Measurements from ENCODE around the gene AFAP1L2. TPM values are rescaled to one million over a fixed set of nuclear protein-coding genes. Genes with fewer than 3 reads are reported as not detected.

The AFAP1L2 gene
- total RNA-seq, 2 experiments from 2014 or later = 0.36 to 0.50 TPM

- ChIA-PET POLR2A (no interaction called here), CTCF (no interaction called here)
- intact Hi-C loops (cut with DNase I, micrococcal nuclease) = no loop called here
Observed at GRCh38 chr10:114384601-114385000, 19.7 kb downstream of the AFAP1L2 start.

GRCh38 chr10:114384181-114384580 is 20.1 kb downstream of the AFAP1L2 start:
- Histone ChIP-seq H3K27me3 (ENCODE audit: control insufficient read depth in 1 of 2, insufficient read depth in 2 of 2, low read length in 2 of 2) (peaks cover 0 to 5% of the 10 kb centered on the region in 2 experiments), H3K4me3 (ENCODE audit: low read length) (no peak overlapping the region), H3K36me3 (ENCODE audit: insufficient read depth, low read length) (no peaks in the 10 kb centered on the region), H3K4me1 (ENCODE audit: insufficient read depth, low read length) (no peaks in the 10 kb centered on the region), H3K9me3 (ENCODE audit: control insufficient read depth in 1 of 2, insufficient read depth in 1 of 2, low read length in 2 of 2) (peaks cover 0 to 4% of the 10 kb centered on the region in 2 experiments), H3K27ac (ENCODE audit: low read depth in 1 of 2, low read length in 2 of 2) (no peak overlapping the region)
- intact Hi-C loops (cut with DNase I, micrococcal nuclease) = no loop called here
- DNase-seq (no peak), ATAC-seq (ENCODE audit: poor library complexity) (no peak)
- Mint-ChIP-seq H3K9me3 (no peaks in the 10 kb centered on the region), H3K27me3 (peaks cover 25% of the 10 kb centered on the region), H3K27ac (no peak overlapping the region), H3K4me3 (no peak overlapping the region), H3K36me3 (ENCODE audit: low read depth) (no peaks in the 10 kb centered on the region), H3K4me1 (ENCODE audit: low read depth) (no peaks in the 10 kb centered on the region)
- ChIA-PET POLR2A (no interaction called here), CTCF (no interaction called here)
- no peak for TF ChIP-seq CTCF (IDR thresholded peaks at IDR 0.05)

More at GRCh38 chr10:114384601-114385000, 19.7 kb downstream of the AFAP1L2 start:
- peaks cover 25% of the 10 kb centered on the region for H3K27me3 Mint-ChIP-seq
- H3K4me1 Mint-ChIP-seq (ENCODE audit: low read depth) = no peaks in the 10 kb centered on the region
- no peaks in the 10 kb centered on the region for H3K4me1 ChIP-seq (ENCODE audit: insufficient read depth, low read length)
- H3K36me3 Mint-ChIP-seq (ENCODE audit: low read depth) = no peaks in the 10 kb centered on the region
- no peak overlapping the region for H3K27ac ChIP-seq (ENCODE audit: low read depth in 1 of 2, low read length in 2 of 2)
- H3K36me3 ChIP-seq (ENCODE audit: insufficient read depth, low read length) = no peaks in the 10 kb centered on the region
- peaks cover 0 to 5% of the 10 kb centered on the region in 2 experiments for H3K27me3 ChIP-seq (ENCODE audit: control insufficient read depth in 1 of 2, insufficient read depth in 2 of 2, low read length in 2 of 2)
- no peak overlapping the region for H3K4me3 Mint-ChIP-seq
- no peak for DNase-seq
- H3K9me3 Mint-ChIP-seq = no peaks in the 10 kb centered on the region
- peaks cover 0 to 4% of the 10 kb centered on the region in 2 experiments for H3K9me3 ChIP-seq (ENCODE audit: control insufficient read depth in 1 of 2, insufficient read depth in 1 of 2, low read length in 2 of 2)
- H3K27ac Mint-ChIP-seq = no peak overlapping the region
- no peak overlapping the region for H3K4me3 ChIP-seq (ENCODE audit: low read length)
- TF ChIP-seq CTCF (IDR thresholded peaks at IDR 0.05) = no peak
- ATAC-seq (ENCODE audit: poor library complexity) = no peak

DNA sequence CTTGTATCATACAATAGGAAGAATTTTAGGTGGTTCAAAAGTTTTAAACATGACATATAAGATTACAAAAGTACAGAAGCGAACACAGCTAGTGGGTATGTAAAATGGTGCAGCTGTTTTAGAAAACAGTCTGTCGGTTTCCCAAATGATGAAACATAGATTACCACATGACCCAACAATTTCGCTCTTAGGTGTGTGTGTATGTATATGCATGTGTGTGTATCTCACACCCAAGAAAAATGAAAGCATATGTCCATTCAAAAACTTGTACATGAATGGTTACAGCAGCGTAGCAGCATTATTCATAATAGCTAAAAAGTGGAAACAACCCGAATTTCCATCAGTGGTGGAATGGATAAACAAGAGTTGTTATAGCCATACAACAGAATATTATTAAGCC is 23.5 kb downstream of the AFAP1L2 start:
- no peak overlapping the region for H3K4me3 Mint-ChIP-seq
- peaks cover 24% of the 10 kb centered on the region for H3K27me3 Mint-ChIP-seq
- no peaks in the 10 kb centered on the region for H3K9me3 Mint-ChIP-seq
- intact Hi-C loops (cut with DNase I, micrococcal nuclease) = no loop called here
- TF ChIP-seq CTCF (IDR thresholded peaks at IDR 0.05) = no peak
- ATAC-seq (ENCODE audit: poor library complexity) = no peak
- DNase-seq = no peak
- Histone ChIP-seq H3K4me3 (ENCODE audit: low read length) (no peak overlapping the region), H3K4me1 (ENCODE audit: insufficient read depth, low read length) (no peaks in the 10 kb centered on the region), H3K27ac (ENCODE audit: low read depth in 1 of 2, low read length in 2 of 2) (no peak overlapping the region), H3K36me3 (ENCODE audit: insufficient read depth, low read length) (no peaks in the 10 kb centered on the region), H3K27me3 (ENCODE audit: control insufficient read depth in 1 of 2, insufficient read depth in 2 of 2, low read length in 2 of 2) (peaks cover 0 to 5% of the 10 kb centered on the region in 2 experiments), H3K9me3 (ENCODE audit: control insufficient read depth in 1 of 2, insufficient read depth in 1 of 2, low read length in 2 of 2) (no peaks in the 10 kb centered on the region)
- no peaks in the 10 kb centered on the region for H3K4me1 Mint-ChIP-seq (ENCODE audit: low read depth)
- POLR2A ChIA-PET = no interaction called here
- H3K36me3 Mint-ChIP-seq (ENCODE audit: low read depth) = no peaks in the 10 kb centered on the region
- CTCF ChIA-PET = no interaction called here
- H3K27ac Mint-ChIP-seq = no peak overlapping the region
